Stromal cell of bone marrow (primary cell): ENCODE data around the gene LLGL2.

ENCODE experiments used
- DNase-seq: peaks from one replicate; pipeline ENCODE4 v3.0.0-alpha.2; 2012; ENCODE audit warnings: low read depth

The LLGL2 gene

GRCh38 chr17:75521951-75522727 is 3.4 kb upstream of the LLGL2 start:
- DNase-seq: no peak

DNA sequence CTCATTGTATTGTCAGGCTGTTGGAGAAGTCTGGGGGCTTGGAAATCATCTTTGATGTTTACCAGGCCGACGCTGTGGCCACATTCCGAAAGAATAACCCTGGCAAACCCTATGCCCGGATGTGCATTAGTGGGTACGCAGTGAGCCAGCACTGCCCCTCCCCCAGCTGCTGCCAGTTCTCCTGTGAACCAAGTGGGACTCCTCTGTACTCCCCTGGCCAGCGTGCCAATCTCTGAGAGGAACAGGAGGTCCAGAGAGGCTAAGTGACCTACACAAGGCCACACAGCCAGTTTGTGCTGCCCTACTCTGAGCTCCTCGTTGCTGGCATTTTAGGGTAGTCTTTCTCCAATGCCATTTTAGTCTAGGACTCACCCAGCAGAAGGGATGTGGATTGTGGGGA is 1.9 kb upstream of the LLGL2 start:
- DNase-seq: no peak

DNA sequence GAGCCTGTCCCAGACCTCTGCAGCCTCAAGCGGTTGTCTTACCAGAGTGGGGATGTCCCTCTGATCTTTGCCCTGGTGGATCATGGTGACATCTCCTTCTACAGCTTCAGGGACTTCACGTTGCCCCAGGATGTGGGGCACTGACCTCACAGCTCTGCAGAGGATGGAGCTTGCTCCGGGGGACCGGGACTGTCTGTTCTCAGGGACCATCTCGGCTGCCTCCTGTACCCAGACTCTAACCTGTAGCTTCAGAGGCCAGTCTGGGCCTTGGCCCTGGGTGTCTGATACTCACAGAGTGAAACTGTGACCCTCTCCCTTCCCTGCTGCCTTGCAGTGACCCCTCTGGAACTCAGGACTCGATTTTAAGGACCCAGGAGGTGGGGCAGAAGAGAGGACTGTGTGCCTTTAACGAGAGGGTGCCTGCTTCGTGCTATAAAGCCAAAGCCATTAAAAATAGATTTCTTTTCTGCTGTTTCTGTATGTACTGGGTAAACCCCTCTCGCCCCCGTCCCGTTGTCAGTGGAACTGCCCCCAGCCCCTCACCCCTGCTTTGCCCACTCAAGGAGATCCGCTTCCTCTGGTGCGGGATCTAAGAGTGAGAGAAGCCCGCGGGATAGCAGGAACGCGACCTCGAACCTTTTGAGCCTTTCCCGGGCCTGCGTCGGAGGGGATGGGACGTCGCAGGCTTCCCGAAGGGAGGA is 1.1 kb upstream of the LLGL2 start:
- DNase-seq: no peak

DNA sequence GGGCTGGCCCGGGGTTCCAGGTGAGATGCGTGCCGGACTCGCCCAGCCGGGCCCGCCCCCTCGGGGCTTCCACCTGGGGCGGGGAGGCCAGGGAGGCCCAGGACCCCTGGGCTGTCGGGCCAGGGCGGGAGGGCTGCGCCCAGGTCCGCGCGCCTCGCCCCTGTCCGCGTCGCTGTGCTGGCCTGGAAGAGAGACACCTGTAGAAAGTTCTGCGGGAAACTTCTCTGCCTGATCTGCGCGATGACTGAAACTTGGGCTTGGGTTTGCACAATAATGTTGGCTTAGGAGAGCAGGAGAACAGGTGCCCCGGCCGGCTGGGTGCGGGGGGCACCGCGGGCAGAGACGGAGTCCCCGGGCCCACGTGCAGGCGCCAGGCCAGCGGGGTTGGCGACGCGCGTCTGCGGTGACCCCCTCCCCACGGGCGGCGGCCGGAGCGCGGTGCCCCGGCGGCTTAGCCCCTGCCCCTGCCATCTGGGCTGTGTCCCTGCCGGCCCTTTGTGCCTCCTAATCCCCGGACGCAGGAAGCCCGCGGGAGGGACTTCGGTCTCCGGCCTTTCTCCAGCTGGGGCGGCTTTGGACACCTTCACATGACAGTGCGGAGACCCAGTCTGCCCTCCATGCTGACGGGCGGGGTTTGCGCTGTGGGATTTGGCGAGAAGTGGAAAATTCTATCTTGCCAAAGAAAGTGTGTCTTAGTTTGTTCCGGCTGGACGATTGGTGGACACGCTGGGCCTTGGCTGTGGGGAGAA is 483 bp downstream of the LLGL2 start:
- DNase-seq: no peak

DNA sequence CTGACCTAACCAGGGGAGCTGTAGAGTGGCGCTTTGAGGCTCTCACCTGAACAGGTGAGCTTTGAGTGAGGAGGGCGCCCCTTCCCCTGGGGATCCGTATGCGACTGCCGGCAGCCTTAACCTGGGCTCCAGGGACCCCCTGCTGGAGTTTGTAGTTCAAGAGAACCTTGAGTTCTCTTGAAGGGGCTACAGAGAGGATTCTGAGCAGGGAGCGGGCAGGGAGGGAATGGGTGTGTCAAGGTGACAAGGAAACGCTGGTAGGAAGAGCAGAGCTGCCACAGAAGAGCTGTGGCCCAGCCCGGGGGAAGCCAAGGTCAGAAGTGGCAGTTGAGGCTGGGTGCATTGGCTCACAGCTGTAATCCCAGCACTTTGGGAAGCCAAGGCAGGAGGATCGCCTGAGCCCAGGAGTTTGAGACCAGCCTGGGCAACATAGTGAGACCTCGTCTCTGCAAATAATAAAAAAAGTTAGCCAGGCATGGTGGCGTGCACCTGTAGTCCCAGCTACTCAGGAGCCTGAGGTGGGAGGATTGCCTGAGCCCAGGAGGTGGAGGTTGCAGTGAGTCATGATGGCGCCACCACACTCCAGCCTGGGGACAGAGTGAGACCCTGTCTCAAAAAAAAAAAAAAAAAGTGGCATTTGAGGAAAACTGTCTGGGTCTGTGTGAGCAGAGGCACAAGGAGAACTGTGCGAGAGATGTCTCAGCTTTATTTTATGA is 1.2 kb downstream of the LLGL2 start:
- no peak for DNase-seq

DNA sequence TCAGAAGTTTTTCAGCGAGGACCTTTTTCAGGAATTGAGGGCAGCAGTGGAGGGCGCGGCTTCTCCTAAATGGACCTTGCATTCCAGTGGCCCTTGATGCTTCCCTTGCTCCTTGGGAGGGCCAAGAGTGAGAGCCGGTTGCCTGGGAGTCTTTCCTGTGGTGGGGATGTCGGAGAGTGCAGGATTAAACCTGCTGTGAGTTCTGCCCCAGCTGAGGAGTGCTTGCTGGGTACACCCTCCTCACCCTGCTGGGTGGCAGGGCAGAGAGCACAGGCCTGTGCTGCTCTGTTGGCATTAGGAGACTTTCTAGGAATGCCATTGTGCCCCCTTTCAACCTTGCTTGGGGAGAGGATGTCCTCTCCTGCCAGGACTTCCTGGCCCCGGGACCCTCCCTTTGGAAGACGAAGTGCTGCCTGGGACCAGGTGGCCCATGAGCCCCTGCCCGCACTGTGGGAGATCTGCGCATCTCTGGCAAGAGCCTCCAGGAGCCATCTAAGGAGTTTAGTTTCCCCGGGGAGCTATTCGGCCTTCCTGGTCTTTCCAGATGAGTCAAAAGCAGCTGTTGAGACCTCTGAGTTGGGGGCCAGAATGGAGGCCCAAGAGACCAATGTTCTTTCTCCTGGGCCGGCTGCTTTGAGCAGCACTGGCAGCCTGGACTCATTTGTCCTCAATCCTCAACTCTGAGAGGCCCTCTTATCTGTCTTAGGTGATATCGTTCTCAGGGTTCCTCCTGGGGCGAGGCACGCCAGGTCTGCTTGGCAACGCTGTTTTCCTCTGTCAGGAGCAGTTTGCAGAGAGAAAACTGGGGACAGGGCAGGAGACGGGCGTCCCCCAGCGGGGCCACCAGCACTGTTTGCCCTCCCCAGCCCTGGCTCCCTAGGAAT is 5.6 kb downstream of the LLGL2 start:
- DNase-seq: no peak

DNA sequence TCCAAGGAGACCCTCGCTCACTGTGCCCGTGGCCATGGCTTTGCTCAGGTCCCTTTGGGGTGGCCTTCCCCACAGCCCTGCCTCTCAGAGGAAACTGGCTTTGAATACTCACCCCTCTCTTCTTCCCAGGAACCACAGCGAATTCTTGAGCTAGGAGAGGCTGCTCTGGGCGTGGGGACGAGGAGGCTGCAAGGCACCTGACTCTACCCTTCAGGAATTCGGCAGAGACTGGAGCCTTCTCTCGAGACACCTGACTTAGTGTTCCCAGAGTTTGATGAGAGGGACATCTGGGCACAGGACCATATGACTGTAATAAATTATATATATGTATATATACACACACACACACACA is 6.2 kb downstream of the LLGL2 start:
- no peak for DNase-seq

- DNase-seq: no peak
Measured at GRCh38 chr17:75535119-75535537, 9.6 kb downstream of the LLGL2 start.

GRCh38 chr17:75535871-75536270 is 10.4 kb downstream of the LLGL2 start:
- DNase-seq: no peak

- DNase-seq: no peak
Measured at GRCh38 chr17:75536366-75536765, 10.9 kb downstream of the LLGL2 start.

- DNase-seq: no peak
Measured at GRCh38 chr17:75539967-75540729, 14.7 kb downstream of the LLGL2 start.

GRCh38 chr17:75540923-75541503 is 15.5 kb downstream of the LLGL2 start:
- no peak for DNase-seq

DNA sequence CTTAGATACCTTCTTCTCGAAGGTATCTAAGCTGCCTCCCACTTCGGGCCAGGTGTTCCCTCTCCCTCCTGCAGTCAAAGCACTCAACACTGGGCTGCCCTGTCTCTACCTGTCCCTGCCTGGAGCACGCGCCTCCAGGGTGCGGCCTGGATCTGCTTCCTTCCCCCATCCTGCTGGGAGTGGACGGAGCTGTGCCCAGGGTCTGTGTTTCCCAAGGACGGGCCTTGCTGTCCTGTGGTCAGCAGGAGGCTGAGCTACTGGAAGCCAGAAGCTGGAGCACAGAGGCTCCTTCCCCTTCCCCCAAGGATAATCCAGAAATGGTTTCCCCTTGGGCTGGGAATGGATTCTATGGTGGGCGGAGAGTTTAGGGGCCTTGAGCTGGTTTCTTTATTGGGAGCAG is 16.7 kb downstream of the LLGL2 start:
- no peak for DNase-seq

DNA sequence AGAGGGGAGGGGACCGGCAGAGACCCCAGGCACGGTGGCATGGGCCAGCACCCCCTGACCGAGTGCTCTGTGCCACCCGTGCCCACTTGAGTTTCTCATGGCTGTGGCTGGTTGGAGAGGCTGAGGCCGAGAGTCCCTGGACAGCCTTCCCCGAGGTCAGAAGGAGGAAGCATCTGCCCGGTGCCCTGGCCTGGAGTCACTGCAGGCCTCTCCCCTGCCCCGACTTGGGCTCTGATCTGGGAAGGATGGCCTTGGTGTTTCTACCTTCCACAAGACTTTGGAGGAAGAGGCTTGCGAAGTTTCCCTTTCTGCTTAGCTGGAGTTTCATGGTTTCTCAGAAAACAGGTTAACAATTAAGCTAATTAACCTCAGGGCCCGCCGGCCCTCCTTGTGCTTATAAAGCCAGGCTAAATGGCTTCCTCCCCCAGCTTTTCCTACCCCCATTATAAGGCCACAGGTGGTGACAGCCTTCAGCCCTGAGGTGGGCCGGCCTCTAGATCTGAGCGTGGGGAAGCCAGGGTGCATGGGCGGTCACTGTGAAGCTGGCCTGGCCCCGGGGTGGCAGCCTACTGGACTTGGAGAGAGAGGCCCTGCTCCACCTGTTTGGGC is 17.3 kb downstream of the LLGL2 start:
- no peak for DNase-seq

GRCh38 chr17:75544250-75544649 is 18.8 kb downstream of the LLGL2 start:
- no peak for DNase-seq

DNA sequence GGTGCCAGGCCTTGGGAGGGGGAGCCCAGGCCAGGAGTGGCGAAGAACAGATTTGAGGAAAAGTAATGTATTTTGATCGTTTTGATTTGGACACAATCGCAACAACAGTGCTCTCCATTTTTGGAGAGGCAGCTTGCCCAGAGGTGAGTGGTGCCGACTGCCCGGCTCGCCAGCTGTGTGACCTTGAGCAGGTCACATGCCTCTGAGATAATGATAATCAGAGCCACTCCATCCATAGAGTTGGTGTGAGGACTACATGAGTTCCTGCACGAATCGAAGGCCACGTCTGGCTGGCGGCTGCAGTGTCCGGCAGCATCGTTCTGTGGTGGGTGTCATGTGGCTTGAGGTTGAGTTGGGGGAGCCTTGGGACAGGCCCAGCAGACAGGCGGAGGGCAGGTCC is 20.7 kb downstream of the LLGL2 start:
- no peak for DNase-seq

- no peak for DNase-seq
Measured at GRCh38 chr17:75547091-75547490, 21.6 kb downstream of the LLGL2 start.

DNA sequence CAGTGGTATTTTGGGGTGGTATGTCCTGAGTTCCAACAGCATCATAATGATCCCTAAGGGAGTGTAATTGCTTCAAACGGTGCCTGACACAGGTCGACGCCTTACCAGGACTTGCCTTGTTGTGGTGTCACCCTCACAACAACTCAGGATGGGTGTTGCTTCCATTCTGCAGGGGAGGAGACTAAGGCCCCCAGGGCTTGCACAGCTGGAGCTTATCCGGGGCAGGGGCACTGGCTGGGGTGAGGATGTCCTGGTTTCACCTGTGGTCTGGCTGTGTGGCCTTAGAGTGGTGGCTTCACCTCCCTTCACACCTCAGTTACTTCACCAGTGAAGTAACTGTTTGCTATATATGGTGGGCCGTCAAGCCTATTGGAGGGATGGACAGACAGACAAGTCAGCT is 23.3 kb downstream of the LLGL2 start:
- DNase-seq: no peak

- no peak for DNase-seq
Measured at GRCh38 chr17:75549246-75550138, 24.0 kb downstream of the LLGL2 start.
